HFFc6 (cell line): ENCODE measurements around the gene ATAD3A. TPM values are rescaled to one million over a fixed set of nuclear protein-coding genes. Genes with fewer than 3 reads are reported as not detected.

Experiments used
- DNase-seq: peaks from one replicate; pipeline ENCODE4 v3.0.0-alpha.2; 2018
- H3K27ac Mint-ChIP-seq: 2 replicates; pipeline ENCODE4 v1.8.0; 2020; ENCODE audit warnings: mild to moderate bottlenecking, mixed read lengths
- H3K27me3 Mint-ChIP-seq: 2 replicates; pipeline ENCODE4 v1.8.0; 2021; ENCODE audit warnings: mild to moderate bottlenecking, moderate library complexity, mixed read lengths; ENCODE audit not compliant: insufficient read depth
- H3K36me3 Mint-ChIP-seq: 2 replicates; pipeline ENCODE4 v1.8.0; 2021; ENCODE audit warnings: low read depth, mixed read lengths
- H3K4me1 Mint-ChIP-seq: 2 replicates; pipeline ENCODE4 v1.8.0; 2020; ENCODE audit warnings: low read depth, mixed read lengths
- H3K4me3 Mint-ChIP-seq: 2 replicates; pipeline ENCODE4 v1.8.0; 2020; ENCODE audit warnings: mild to moderate bottlenecking, moderate library complexity, mixed read lengths
- H3K9me3 Mint-ChIP-seq: 2 replicates; pipeline ENCODE4 v1.8.0; 2020; ENCODE audit warnings: mild to moderate bottlenecking, mixed read lengths
- CTCF ChIP-seq: fragments of 200-600 bp; sonication (generic); IDR thresholded peaks from 2 replicates; pipeline ENCODE4 v1.5.0; 2021; ENCODE audit warnings: antibody characterized with exemption, mild to moderate bottlenecking
- total RNA-seq, 6 experiments: library from RNA; stranded (reverse); fragmentation: NEBNext Ultra II Directional; extraction: Animal tissue kit (Norgen Biotek cat#: 25700); gene quantifications; 2 replicates in 1 of 6; 3 replicates in 5 of 6; pipeline ENCODE4 v1.2.3, GENCODE V29; 2021

ATAD3A gene
- total RNA-seq, 6 experiments from 2014 or later, result 48.7 to 61.5 (median 54.0) TPM

GRCh38 chr1:1534401-1535154 is 22.6 kb downstream of the ATAD3A start:
- H3K27ac Mint-ChIP-seq, result no peak overlapping the region
- TF ChIP-seq CTCF, result no peak
- peaks cover 10% of the 10 kb centered on the region; the same call in 1 of the 2 replicates for H3K27me3 Mint-ChIP-seq
- peaks cover 18% of the 10 kb centered on the region for H3K9me3 Mint-ChIP-seq
- DNase-seq, result no peak
- H3K4me3 Mint-ChIP-seq, result no peak overlapping the region
- H3K4me1 Mint-ChIP-seq, result no peaks in the 10 kb centered on the region
- peaks cover 24% of the 10 kb centered on the region for H3K36me3 Mint-ChIP-seq

GRCh38 chr1:1535201-1536018 is 23.4 kb downstream of the ATAD3A start:
- no peak overlapping the region for H3K4me3 Mint-ChIP-seq
- peaks cover 17% of the 10 kb centered on the region for H3K36me3 Mint-ChIP-seq
- H3K27ac Mint-ChIP-seq, result no peak overlapping the region
- DNase-seq, result no peak
- H3K27me3 Mint-ChIP-seq, result peaks cover 10% of the 10 kb centered on the region; the same call in 1 of the 2 replicates
- H3K9me3 Mint-ChIP-seq, result peaks cover 11% of the 10 kb centered on the region
- TF ChIP-seq CTCF, result no peak
- no peaks in the 10 kb centered on the region for H3K4me1 Mint-ChIP-seq

- no peak for DNase-seq
- Mint-ChIP-seq H3K4me3 (no peak overlapping the region), H3K4me1 (no peaks in the 10 kb centered on the region), H3K36me3 (peaks cover 11% of the 10 kb centered on the region), H3K27ac (no peak overlapping the region), H3K27me3 (peaks cover 10% of the 10 kb centered on the region; the same call in 1 of the 2 replicates), H3K9me3 (peaks cover 7% of the 10 kb centered on the region)
- TF ChIP-seq CTCF, result no peak
Observed at GRCh38 chr1:1536019-1536937, 24.3 kb downstream of the ATAD3A start.

- no peak overlapping the region for H3K27ac Mint-ChIP-seq
- TF ChIP-seq CTCF, result no peak
- H3K36me3 Mint-ChIP-seq, result peaks cover 14% of the 10 kb centered on the region
- peaks cover 10% of the 10 kb centered on the region; the same call in 1 of the 2 replicates for H3K27me3 Mint-ChIP-seq
- H3K4me1 Mint-ChIP-seq, result no peaks in the 10 kb centered on the region
- peaks cover 3% of the 10 kb centered on the region for H3K9me3 Mint-ChIP-seq
- DNase-seq, result no peak
- no peak overlapping the region for H3K4me3 Mint-ChIP-seq
Observed at GRCh38 chr1:1536938-1537546, 25.1 kb downstream of the ATAD3A start.
